Measurements from ENCODE around the gene TMEM222. TPM values are rescaled to one million over a fixed set of nuclear protein-coding genes. Genes with fewer than 3 reads are reported as not detected.

The TMEM222 gene, protein sequence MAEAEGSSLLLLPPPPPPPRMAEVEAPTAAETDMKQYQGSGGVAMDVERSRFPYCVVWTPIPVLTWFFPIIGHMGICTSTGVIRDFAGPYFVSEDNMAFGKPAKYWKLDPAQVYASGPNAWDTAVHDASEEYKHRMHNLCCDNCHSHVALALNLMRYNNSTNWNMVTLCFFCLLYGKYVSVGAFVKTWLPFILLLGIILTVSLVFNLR
- total RNA-seq, result 15.1 and 21.2 TPM in 2 replicates

GRCh38 chr1:27321813-27322568 lies at the start of gene TMEM222:
Gene TMEM222, plus strand, starts transcription at chr1:27322163. Its CDS starts 35 bp downstream, at chr1:27322198.

DNA sequence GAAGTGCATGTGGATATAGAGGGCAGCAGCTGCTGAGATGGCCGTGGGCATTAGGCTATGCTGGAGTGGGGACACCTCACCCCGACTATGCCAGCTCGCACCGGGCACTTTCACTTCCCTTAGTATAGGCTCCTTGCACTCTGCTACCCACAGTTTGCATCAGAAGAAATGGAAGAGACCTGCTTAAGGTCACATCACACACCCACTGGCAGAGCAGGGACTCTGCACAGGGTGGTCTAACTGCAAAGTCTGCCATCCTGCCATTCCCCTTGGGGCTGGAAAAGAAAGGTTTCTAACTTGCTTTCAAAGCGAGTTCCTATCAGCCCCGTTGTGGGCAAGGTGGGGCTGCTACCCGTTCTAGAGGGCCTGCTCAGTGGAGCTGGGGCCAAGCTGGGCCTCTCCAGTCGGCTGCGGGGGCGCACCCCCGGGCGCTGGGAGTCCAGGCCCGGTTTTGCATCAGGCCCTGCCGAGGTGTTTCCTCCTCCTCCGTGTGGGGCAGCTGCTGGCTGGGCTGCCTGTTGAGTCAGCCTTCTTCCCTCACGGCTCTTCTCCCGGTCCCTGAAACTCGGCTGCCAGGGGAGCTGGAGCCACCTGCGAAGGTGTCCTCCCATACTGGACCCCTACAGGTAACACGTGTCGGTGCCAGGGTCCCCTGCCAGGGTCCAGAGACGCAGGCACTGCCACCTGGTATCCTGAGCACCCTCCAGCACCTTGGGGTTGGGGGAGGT lies 19.7 kb downstream of the TMEM222 start, which contains the start of gene SYTL1:
SYTL1 (plus strand) TSS at position 498 of the 728 bp plus-strand sequence. CDS start 3,313 bp downstream, outside the sequence.

DNA sequence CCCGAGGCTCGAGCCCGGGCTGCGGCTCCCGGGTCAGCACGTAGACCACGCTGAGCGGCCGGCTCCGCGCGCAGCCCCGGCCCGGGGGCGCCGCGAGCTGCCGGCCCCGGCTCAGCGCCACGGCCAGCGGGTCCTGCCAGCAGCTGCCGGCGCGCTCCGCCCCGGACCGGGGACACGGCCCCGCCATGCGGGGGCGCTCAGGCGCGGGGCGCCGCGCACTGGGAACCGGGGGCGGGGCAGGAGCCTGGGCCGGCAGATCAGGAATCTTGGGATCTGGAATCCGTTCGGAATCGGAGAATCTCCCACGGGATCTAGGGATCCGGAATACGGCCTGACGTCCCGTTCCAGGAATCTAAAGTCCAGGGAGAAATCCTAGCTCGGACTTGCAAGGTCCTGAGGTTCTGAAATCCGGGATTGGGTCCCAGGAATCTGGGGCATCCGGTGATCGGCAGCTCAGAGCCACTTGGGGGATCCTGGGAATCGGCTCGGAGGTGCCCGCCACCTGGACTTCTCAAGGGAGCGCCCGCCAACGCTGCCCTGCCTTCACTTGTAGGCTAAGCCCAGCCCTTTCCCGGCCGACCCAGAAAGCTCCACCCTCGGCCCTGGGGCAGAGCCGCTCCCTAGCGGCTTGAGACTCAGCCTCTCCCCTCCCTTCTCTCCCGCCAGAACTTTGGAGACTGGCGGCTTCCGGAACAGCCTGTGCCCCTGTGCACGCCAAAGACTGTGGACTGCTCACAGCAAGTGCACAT lies 44.6 kb downstream of the TMEM222 start, which contains the start of gene MAP3K6:
MAP3K6 (minus strand) TSS at position 551 of the 749 bp plus-strand sequence; CDS start at position 187, 364 bp downstream.

GRCh38 chr1:27374362-27375086 lies 52.6 kb downstream of the TMEM222 start, which contains the start of gene FCN3:
Gene FCN3, minus strand, starts transcription at chr1:27374824. Its CDS starts 6 bp downstream, at chr1:27374818.

GRCh38 chr1:27383039-27383605 lies 61.2 kb downstream of the TMEM222 start, which contains the start of gene CD164L2:
Gene CD164L2, minus strand, starts transcription at chr1:27383333. Its CDS starts 94 bp downstream, at chr1:27383239.

Other genes with a start within 250 kb of the TMEM222 start
- 4.9 and 6.7 TPM in 2 replicates for gene SLC9A1, start 167.0 kb upstream of the TMEM222 start, total RNA-seq
- gene WDTC1, start 87.5 kb upstream of the TMEM222 start, total RNA-seq, result 16.4 and 21.1 TPM in 2 replicates
- gene SYTL1, start 19.9 kb downstream of the TMEM222 start, total RNA-seq, result 53.7 and 64.3 TPM in 2 replicates
- gene MAP3K6, start 44.8 kb downstream of the TMEM222 start, total RNA-seq, result 20.7 and 26.6 TPM in 2 replicates
- gene FCN3, start 52.7 kb downstream of the TMEM222 start, total RNA-seq, result 0.43 TPM in 1 of 2 replicates, not detected in the other
- gene CD164L2, start 61.2 kb downstream of the TMEM222 start, total RNA-seq, result 1.2 and 4.0 TPM in 2 replicates
- gene GPR3, start 70.5 kb downstream of the TMEM222 start, total RNA-seq, result 0.24 TPM in 1 of 2 replicates, not detected in the other
- 27.5 and 49.4 TPM in 2 replicates for gene WASF2, start 168.0 kb downstream of the TMEM222 start, total RNA-seq